ENCODE data around the gene SERINC5.
"Not testable (repeated sequence)": the region's sequence is repeated elsewhere in the genome, so short reads cannot be mapped to it uniquely, and the experiment has no call there.

SERINC5 gene

DNA sequence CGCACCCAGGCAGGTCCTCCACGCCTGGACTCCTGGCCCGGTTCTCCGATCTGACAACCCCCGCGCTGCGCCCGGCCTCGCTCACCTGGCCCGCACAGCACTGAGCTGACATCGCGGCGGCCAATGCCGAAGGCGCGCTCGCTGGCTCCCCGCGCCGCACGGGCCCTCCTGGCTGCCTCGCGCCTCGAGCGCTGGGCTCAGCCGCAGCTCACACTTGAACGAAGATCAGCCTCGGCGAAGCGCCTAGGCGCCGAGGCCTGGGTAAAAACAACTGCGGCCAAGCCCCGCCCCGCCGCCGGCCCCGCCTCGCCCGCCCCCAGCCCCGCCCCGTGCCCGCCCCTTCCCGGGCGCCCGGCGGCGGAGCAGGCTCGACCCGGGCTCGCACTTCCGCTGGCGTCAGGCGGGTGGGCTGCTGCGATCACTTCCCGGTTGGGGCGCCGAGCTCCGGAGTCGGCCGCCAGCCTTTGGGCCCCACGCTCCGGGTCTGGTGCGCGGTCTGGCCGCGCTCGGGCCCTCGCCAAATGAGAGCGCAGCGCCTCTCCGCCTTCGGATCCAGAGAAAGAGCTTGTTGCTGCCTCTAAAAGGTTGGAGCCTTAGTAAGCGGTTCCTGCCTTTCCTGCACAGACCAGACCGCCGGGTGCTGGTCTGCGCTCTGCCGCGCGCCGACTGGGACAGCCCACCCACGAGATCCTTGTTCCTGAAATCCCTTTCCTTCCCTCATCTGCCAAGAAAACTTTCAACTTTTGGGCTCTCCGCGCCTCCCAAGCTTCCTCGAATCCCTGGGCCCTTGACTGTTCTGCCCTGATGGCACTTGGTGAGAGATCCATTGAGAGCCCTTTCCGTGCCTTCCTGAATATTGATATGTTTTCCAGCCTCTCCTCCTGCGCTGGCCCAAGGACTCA, at the start of gene SERINC5:
TSS of gene SERINC5 (minus strand) at position 238 of the 902 bp plus-strand sequence. CDS start at position 112, 126 bp downstream.
- peak; percentile 57 to 68 for DNase-seq

DNA sequence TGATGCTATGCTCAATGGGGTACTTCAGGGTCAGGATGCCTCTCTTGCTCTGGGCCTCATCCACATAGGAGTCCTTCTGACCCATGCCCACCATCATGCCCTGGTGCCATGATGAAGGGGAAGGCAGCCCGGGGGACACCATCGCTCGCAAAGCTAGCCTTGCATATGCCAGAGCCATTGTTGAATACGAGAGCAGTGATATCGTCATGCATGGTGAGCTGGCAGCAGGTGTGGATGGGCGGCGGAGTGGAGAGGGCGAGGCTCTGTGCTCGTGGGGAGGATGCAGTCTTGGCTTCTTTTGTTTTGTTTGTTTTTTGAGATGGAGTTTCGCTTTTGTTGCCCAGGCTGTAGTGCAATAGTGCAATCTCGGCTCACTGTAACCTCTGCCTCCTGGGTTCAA, 46.8 kb upstream of the SERINC5 start:
- no peak for DNase-seq

DNA sequence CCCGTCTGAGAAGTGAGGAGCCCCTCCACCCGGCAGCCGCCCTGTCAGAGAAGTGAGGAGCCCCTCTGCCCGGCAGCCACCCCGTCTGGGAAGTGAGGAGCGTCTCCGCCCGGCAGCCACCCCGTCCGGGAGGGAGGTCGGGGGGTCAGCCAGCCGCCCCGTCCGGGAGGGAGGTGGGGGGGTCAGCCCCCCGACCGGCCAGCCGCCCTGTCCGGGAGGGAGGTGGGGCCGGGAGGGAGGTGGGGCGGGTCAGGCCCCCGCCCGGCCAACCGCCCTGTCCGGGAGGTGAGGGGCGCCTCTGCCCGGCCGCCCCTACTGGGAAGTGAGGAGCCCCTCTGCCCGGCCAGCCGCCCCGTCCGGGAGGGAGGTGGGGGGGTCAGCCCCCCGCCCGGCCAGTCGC, 45.5 kb upstream of the SERINC5 start:
- DNase-seq: not testable (repeated sequence)

DNA sequence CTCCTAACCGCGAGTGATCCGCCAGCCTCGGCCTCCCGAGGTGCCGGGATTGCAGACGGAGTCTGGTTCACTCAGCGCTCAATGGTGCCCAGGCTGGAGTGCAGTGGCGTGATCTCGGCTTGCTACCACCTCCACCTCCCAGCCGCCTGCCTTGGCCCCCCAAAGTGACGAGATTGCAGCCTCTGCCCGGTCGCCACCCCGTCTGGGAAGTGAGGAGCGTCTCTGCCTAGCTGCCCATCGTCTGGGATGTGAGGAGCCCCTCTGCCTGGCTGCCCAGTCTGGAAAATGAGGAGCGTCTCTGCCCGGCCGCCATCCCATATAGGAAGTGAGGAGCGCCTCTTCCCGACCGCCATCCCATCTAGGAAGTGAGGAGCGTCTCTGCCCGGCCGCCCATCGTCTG, 44.9 kb upstream of the SERINC5 start:
- DNase-seq: not testable (repeated sequence)

DNA sequence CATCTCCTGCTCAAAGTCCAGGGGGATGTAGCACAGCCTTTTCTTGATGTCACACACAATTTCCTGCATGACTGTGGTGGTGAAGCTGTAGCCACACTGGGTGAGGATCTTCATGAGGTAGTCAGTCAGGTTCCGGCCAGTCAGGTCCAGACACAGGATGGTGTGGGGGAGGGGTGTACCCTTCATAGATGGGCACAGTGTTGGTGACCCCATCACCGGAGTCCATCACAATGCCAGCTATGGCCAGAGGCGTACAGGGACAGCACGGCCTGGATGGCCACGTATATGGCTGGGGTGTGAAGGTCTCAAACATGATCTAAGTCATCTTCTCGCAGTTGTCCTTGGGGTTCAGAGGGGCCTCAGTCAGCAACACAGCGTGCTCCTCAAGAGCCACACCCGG, 44.3 kb upstream of the SERINC5 start:
- no peak for DNase-seq

DNA sequence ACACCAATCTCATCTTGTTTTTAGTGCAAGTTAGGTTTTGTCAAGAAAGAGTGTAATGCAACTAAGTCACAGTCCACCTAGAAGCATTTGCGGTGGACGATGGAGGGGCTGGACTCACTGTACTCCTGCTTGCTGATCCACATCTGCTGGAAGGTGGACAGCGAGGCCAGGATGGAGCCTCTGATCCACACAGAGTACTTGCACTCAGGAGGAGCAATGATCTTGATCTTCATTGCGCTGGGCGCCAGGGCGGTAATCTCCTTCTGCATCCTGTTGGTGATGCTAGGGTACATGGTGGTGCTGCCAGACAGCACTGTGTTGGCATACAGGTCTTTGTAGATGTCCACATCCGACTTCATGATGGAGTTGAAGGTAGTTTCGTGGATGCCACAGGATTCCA, 43.8 kb upstream of the SERINC5 start:
- DNase-seq: no peak

DNA sequence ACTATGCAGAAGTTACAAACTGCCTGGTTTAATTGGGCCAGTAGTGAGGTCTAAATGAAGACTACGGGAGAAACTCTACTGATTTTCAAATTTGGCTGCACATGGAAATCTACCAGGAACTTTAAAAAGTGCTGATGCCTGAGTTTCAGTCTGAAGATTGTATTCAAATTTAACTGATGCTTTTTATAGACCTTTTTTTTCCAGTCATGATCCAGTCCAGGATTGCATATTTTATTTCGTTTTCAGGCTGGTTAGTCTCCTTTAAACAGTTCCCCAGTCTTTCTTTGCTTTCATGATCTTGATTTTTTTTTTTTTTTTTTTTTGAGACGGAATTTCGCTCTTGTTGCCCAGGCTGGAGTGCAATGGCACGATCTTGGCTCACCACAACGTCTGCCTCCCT, 40.3 kb upstream of the SERINC5 start:
- DNase-seq: no peak

DNA sequence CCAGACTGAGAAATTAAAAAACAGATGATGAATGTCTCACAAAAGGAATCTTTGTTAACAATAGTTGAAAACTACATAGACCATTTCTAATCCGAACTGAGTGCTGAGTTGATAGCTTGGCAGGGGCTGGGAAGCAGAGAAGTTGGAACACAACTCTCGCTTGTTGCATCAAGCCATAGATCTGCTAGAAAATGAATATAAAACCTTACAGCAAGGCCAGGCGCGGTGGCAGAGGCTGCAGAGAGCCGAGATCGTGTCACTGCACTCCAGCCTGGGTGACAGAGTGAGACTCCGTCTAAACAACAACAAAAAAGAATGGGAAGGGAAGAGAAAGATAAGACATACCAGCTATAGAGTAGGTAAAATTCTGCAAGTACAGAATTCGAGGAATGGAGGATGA, 35.9 kb upstream of the SERINC5 start:
- no peak for DNase-seq

DNA sequence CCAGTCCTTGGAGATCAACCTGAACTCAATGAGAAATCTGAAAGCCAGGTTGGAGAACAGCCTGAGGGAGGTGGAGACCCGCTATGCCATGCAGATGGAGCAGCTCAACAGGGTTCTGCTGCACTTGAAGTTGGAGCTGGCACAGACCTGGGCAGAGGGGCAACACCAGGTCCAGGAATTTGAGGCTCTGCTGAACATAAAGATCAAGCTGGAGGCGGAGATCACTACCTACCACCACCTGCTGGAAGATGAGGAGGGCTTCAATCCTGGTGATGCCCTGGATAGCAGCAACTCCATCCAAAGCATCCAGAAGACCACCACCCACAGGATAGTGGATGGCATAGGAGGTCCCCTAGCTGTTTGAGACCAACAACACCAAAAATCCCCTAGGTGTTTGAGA, 33.5 kb upstream of the SERINC5 start:
- DNase-seq: no peak

DNA sequence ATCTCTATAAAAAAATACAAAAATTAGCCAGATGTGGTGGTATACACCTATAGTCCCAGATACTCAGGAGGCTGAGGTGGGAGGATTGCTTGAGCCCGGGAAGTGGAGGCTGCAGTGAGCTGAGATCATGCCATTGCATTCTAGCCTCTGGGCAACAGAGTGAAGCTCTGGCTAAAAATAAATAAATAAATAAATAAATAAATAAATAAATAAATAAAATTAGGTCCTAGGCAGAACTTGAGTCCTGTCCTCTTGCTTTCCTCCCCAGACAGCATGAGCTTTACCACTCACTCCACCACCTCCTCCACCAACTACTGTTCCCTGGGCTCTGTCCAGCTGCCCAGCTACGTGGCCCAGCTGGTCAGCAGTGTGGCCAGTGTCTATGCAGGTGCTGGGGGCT, 32.3 kb upstream of the SERINC5 start:
- DNase-seq: no peak

DNA sequence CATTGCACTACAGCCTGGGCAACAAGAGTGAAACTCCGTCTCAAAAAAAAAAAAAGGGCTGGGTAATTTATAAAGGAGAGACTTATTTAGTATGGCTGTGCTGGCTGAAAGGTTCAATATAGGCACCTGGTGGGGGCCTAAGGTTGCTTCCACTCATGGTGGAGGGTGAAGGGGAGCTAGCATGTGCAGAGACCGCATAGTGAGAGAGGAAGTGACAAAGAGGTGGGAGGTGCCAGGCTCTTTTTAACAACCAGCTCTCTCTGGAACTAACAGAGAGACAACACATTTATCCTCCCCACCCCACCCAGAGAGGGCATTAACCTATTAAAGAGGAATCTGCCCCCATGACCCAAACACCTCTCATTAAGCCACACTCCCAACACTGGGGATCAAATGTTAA, 28.9 kb upstream of the SERINC5 start:
- DNase-seq: no peak

DNA sequence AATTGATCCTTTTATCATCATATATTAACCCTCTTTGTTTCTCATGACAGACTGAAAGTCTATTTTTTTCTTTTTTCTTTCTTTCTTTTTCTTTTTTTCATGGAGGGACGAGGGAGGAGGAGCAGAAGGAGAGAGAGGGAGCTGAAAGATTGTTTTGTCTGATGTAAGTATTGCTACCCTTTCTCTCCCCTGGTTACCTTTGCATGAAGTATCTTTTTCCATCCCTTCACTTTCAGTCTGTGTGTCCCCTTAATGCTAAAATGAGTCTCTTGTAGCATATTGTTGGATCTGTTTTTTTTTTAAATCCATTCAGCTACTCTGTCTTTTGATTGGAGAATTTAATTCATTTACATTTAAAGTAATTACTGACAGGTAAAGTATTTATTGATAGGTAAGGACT, 27.5 kb upstream of the SERINC5 start:
- no peak for DNase-seq

DNA sequence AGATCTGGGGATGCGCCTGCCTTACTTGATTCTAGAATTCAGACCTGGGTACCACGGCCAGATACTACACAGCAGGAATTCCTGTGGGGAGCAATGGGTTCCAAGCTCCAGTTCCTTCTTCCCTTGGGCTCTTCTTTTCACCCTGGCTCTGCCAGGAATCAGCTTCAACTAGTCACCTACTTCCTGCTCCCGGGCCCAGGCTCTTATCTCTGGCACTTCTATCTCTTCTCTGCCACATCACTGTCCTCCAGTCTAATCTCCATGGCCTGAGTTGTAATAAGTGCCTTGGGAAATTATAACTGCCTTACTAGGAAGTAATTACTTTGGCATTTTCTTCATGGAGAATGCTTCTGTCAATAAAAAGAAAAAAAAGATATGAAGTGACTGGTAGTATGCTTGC, 26.2 kb upstream of the SERINC5 start:
- DNase-seq: no peak

DNA sequence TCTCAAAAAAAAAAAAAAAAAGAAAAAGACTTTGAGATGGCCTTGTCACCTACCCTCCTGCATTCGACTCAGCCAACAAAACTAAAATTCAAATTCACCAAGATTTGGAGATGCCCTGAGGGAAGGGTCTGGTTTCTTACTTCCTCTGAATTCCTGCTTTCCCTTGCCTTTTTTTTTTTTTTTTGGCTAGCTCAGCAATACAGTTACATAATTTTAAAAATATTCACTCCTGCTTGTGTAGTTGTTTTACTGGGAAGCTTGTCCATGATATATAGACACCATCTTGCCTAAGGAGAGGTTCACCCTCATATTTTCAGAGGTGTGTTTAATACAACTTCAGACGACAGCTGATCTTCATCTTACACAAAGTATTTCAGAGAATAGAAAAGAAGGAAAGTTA, 21.3 kb upstream of the SERINC5 start:
- no peak for DNase-seq

DNA sequence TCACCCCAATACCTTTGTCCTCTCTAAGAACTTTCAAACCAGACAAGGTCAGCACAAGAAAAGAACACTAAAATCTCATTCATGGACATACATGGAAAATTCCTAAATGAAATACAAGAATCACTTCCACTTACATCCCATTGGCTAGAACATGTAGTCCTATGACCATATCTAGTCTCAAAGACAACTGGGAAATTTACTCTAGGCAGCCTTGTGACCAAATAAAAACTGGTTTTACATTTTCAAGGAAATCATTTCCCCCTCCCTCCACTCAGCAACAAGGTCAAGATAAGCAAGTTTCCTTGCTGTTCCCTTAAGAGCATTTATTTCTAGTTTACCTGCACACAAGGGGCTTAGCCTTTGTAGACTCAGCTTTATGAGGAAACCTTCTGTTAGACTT, 20.3 kb upstream of the SERINC5 start:
- DNase-seq: no peak

DNA sequence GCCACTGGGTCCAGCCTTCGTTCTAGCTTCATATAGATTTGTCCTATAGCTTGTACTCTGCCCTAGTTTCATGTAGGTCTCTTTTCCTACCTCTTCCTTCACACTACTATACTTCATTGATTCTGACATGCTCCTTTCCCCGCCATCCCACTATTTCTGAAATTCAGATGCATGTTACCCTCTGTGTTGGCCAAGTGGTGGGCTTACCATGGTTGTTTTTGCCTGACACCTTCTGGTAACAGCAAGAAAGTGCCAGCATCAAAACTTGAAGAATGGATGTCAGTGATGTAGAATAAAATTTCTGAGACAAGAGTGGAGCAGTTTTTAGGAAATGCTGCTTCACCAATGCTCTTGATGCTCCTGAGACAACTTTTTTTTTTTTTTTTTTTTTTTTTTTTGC, 19.5 kb upstream of the SERINC5 start:
- peak in 1 of 2 experiments; percentile 16 for DNase-seq

DNA sequence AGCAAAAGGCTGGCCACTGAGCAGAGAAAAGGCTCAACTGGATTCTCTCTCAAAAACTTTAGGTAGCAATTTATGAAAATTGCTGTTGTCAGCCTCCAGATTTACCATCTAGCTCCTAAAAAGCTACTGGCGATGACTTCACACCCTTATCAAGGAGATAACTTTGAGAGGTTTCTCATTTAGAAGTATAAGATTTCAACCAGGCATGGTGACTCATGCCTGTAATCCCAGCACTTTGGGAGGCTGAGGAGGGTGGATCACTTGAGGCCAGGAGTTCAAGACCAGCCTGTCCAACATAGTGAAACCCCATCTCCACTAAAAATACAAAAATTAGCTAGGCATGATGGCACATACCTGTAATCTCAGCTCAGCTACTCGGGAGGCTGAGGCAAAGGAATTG, 14.7 kb upstream of the SERINC5 start:
- not testable (repeated sequence) for DNase-seq

DNA sequence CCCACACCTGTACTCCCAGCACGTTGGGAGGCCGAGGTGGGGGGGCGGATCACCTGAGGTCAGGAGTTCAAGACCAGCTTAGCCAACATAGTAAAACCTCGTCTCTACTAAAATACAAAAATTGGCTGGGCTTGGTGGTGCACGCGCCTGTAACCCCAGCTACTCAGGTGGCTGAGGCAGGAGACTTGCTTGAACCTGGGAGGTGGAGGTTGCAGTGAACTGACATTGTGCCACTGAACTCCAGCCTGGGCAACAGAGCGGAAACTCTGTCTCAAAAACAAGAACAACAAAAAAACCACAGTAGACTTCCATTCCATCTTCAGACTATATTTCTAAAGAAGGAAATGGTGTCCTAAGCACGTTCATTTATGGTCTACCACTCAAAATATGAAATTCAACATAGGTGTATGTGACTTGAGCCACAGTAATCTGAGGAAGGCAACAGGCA, 14.2 kb upstream of the SERINC5 start:
- DNase-seq: no peak

DNA sequence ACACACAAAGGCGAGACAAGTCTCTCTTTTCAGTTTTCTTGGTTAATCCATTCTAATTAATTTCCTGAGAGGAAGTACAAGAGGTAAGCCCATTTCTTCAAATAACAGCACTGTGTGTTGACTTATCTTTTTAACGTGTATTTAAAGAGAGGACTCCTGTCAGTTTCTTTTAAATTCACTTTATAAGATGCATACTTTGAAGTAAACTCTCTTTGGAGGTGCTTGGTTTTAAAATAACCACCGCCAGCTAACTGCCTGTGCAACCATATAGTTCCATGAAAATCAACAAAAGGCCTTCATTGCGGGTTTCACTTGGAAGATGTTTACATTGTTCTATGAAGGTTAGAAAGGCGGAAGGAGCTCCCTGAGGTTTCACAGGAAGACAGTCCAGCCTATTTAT, 13.1 kb upstream of the SERINC5 start:
- DNase-seq: no peak

DNA sequence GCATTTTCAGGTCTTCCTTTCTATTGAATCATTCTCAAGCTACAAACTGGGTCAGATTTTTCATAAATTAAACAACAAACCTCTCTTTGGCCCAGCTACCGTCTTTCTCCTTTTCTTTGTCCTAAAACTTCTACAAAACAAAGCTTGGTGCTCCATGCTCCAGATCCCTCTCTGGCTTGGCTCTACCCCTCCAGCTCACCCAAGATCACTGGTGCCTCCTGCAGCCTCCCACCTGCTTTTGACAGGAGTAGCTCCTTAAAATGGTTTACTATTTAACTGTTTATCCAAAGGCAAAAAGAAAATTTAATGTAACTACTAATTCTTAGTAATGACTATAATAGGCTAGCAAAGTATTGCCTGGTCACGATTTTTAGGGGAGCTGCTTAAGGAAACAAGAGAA, 10.7 kb upstream of the SERINC5 start:
- DNase-seq: no peak

DNA sequence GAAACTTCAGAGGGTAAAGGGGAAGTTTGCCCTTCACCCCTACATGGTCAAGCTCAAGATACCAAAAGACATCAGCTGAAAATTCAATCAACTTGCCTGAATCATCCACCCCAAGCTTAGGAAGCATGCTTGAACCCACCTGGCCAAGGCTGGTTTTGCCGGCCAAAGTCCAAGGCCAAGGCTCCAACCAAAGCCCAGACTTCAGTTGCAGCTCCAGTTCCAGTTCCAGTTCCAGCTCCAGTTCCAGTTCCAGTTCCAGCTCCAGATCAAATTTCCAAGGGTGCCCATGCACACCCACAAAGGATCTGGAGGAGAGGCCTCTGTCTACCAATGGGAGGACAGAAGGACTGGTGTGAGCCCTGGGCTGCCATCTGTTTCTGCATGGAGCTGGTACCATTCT, 4.6 kb upstream of the SERINC5 start:
- no peak for DNase-seq

DNA sequence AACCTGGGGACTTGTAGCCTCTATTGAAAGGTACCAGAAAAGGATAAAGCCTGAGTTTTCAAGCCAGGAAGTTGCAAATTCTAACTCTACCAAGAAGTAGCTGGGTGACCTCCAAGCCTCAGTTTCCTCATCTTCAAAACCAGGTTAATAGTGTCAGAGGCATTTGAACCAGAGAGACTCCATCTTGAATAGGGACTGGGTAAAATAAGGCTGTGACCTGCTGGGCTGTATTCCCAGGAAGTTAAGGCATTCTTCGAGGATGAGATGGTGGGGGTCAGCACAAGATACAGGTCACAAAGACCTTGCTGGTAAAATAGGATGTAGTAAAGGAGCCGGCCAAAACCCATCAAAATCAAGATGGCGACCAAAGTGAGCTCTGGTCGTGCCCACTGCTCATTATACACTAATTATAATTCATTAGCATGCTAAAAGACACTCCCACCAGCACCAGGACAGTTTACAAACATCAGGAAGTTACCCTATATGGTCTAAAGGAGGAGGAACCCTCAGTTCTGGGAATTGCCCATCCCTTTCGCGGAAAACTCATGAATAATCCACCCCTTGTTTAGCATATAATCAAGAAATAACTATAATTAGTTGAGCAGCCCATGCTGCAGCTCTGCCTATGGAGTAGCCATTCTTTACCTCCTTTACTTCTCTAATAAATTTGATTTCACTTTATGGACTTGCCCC, 3.8 kb upstream of the SERINC5 start:
- DNase-seq: no peak

DNA sequence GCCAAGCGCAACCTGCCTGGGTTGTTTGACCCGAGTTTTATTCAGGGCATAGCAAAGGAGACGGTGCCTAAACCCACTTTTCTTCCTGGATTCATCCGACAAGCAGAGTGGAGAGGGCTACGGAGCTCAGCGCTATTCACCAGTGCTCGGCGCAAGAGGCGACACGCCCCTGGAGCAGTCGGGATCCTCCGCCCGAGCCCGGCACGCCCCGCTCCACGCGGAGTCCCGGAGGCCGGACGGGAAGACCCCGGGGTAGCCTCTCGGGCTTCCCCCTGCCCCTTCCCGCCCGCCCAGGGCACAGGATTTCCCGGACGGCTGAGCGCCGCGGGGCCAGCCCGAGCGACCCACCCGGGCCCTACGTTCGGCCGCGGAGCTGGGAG, 427 bp downstream of the SERINC5 start:
- DNase-seq: peak; percentile 18 to 39

DNA sequence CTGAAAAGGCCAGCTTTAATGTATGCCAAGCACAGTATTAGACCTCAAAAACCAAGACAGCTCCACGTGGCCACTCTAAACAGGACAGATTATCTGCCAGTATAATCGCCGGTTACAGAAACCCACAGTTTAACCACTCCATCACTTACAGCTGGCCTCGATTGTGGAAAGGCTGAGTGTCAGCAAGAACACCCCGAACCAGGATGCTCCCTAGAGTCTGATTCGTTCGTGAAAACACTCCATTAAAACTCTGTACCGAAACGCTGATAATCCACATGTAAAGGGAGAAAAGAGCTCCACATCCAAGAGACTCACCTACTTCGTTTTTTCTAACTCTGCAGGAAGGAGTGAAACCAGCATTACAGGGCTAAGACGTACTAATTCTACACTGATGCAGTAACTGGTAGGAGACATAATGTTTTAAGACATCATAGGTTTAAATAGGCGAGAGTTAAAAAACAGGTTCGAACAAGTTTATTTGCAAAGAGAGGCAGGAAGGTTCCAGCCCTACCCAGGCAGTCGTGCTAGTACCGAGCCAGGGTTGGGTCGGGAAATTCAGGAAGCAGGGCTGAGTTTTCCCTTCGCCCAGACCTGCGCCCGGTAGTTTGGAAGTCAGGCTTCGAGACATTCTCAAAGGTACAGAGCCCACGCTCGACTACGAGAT, 949 bp downstream of the SERINC5 start:
- no peak for DNase-seq

Data from AML-193 (cell line).